Measurements from ENCODE around the gene IL31RA.

The IL31RA gene

DNA sequence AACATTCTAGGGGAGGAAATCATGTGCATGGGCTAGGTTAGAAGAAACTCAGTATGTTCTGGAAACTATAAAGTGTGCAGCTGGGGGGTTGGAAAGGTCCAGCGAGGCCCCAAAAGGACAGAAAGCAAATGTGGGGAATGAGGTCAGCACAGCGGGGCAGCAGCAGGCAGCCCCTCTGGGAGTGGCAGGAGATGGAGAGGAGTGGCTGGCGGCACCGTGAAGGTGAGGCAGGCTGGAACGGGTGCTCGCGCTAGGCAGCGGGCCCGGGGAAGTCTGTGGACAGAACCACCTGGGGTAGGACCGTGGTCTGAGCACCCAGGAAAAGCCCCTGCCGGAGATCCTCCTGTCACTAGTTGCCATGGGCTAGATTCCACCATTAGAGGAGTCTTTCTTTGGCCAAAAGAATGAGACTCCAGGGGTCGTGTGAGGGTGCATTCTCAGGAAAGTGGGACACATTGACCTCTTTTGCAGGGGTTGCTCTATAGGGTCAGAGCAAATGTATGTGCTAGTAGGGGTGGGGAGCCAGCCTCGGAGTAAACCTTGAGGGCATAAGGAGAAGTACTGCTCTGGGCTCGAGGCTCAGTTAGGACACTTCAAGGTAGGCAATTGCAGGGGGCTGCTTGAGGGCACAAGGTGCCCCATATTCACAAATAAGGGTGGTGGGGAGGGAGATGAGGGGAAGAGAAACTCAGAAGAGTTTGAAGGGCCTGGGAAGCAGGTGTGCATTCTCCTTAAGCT lies 82.4 kb downstream of the IL31RA start:
- TF ChIP-seq EZH2phosphoT487 (IDR thresholded peaks at IDR 0.05; ENCODE audit: borderline replicate concordance) = no peak
- TF ChIP-seq, protein P1, sequence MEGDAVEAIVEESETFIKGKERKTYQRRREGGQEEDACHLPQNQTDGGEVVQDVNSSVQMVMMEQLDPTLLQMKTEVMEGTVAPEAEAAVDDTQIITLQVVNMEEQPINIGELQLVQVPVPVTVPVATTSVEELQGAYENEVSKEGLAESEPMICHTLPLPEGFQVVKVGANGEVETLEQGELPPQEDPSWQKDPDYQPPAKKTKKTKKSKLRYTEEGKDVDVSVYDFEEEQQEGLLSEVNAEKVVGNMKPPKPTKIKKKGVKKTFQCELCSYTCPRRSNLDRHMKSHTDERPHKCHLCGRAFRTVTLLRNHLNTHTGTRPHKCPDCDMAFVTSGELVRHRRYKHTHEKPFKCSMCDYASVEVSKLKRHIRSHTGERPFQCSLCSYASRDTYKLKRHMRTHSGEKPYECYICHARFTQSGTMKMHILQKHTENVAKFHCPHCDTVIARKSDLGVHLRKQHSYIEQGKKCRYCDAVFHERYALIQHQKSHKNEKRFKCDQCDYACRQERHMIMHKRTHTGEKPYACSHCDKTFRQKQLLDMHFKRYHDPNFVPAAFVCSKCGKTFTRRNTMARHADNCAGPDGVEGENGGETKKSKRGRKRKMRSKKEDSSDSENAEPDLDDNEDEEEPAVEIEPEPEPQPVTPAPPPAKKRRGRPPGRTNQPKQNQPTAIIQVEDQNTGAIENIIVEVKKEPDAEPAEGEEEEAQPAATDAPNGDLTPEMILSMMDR (conservative IDR thresholded peaks at IDR 0.05; ENCODE audit: low read length) = no peak

DNA sequence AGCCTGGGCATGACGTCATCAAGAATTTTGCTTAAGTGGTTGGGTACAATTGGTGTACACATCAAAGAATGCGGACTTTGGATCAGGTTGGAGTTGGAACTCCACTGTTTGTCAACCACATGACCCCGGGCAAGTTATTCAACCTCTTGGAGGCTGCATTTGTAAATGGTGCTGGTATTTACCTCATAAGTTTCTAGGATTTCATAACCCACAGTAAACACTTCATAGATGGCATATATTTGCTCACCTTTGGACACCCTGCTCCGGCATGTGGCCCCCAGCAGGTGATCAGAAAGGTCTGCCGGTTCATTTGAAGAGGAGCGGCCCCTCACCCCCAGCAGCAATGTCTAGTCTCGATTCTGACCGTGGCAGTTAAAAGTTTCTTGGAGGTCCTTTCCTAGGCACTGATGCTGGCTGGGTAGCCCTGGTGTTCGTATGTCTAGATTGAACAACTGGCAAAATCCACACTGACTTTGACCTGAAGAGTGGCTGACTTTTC lies 83.0 kb downstream of the IL31RA start:
- H3F3A ChIP-seq (ENCODE audit: low read depth) = no peaks in the 10 kb centered on the region

More for the DNA sequence above, 82.4 kb downstream of the IL31RA start:
- no peak overlapping the region for H3K4me2 ChIP-seq (ENCODE audit: low read depth, low read length, poor library complexity, severe bottlenecking)
- no peaks in the 10 kb centered on the region for H3K9me2 ChIP-seq (replicated peaks; ENCODE audit: low read depth, low read length)
- H3K9me3 ChIP-seq (ENCODE audit: insufficient read depth, low read depth, low read length) = no peaks in the 10 kb centered on the region
- H3K79me2 ChIP-seq (ENCODE audit: insufficient read depth, low read length) = no peaks in the 10 kb centered on the region
- H4K20me1 ChIP-seq (ENCODE audit: insufficient read depth, low read length, poor library complexity, severe bottlenecking) = no peaks in the 10 kb centered on the region
- H3K27me3 ChIP-seq (ENCODE audit: insufficient read depth, low read length, poor library complexity, severe bottlenecking) = no peaks in the 10 kb centered on the region
- no peak overlapping the region for H3K4me3 ChIP-seq (ENCODE audit: low read length, poor library complexity, severe bottlenecking)
- no peaks in the 10 kb centered on the region for H3K36me3 ChIP-seq (ENCODE audit: insufficient read depth, low read length)
- no peak overlapping the region for H2AFZ ChIP-seq (ENCODE audit: low read length)
- no peak overlapping the region for H3K9ac ChIP-seq (ENCODE audit: low read depth, low read length, poor library complexity, severe bottlenecking)
- no peaks in the 10 kb centered on the region for H3K4me1 ChIP-seq (ENCODE audit: insufficient read depth, low read length, poor library complexity, severe bottlenecking)
- no peaks in the 10 kb centered on the region for H3F3A ChIP-seq (ENCODE audit: low read depth)

DNA sequence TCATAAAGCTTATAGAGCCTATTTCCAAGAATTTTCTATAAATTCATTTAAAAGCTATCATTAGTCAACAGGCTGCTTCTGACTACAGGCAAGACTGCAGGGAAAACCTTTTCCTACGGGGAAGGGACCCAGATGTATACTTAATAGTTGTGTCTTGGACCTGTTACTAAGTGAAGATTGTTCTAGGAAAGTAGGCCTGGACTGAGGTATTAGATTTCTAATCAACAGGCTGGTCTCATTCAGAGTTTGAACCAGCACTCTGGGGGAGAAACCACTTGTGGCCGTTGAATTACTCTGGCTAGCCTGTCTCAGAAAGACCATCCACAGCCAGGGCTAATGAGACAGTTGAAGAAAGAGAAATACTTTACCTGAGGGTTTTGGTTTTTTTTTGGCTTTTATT lies 83.6 kb downstream of the IL31RA start:
- Histone ChIP-seq H3K9ac (ENCODE audit: low read depth, low read length, poor library complexity, severe bottlenecking) (no peak overlapping the region), H3K27me3 (ENCODE audit: insufficient read depth, low read length, poor library complexity, severe bottlenecking) (no peaks in the 10 kb centered on the region), H3K79me2 (ENCODE audit: insufficient read depth, low read length) (no peaks in the 10 kb centered on the region), H3K4me1 (ENCODE audit: insufficient read depth, low read length, poor library complexity, severe bottlenecking) (no peaks in the 10 kb centered on the region), H3K9me3 (ENCODE audit: insufficient read depth, low read depth, low read length) (no peaks in the 10 kb centered on the region), H3F3A (ENCODE audit: low read depth) (no peaks in the 10 kb centered on the region), H3K4me2 (ENCODE audit: low read depth, low read length, poor library complexity, severe bottlenecking) (no peak overlapping the region), H4K20me1 (ENCODE audit: insufficient read depth, low read length, poor library complexity, severe bottlenecking) (no peaks in the 10 kb centered on the region), H2AFZ (ENCODE audit: low read length) (no peak overlapping the region), H3K4me3 (ENCODE audit: low read length, poor library complexity, severe bottlenecking) (no peak overlapping the region), H3K36me3 (ENCODE audit: insufficient read depth, low read length) (no peaks in the 10 kb centered on the region), H3K9me2 (replicated peaks; ENCODE audit: low read depth, low read length) (no peaks in the 10 kb centered on the region)
- no peak for TF ChIP-seq EZH2phosphoT487 (IDR thresholded peaks at IDR 0.05; ENCODE audit: borderline replicate concordance)
- TF ChIP-seq, protein P1 (conservative IDR thresholded peaks at IDR 0.05; ENCODE audit: low read length) = no peak

More for the DNA sequence above, 83.0 kb downstream of the IL31RA start:
- no peaks in the 10 kb centered on the region for H3K4me1 ChIP-seq (ENCODE audit: insufficient read depth, low read length, poor library complexity, severe bottlenecking)
- no peak overlapping the region for H3K4me2 ChIP-seq (ENCODE audit: low read depth, low read length, poor library complexity, severe bottlenecking)
- no peaks in the 10 kb centered on the region for H3K9me3 ChIP-seq (ENCODE audit: insufficient read depth, low read depth, low read length)
- H2AFZ ChIP-seq (ENCODE audit: low read length) = no peak overlapping the region
- no peaks in the 10 kb centered on the region for H4K20me1 ChIP-seq (ENCODE audit: insufficient read depth, low read length, poor library complexity, severe bottlenecking)
- no peak overlapping the region for H3K9ac ChIP-seq (ENCODE audit: low read depth, low read length, poor library complexity, severe bottlenecking)
- no peaks in the 10 kb centered on the region for H3K79me2 ChIP-seq (ENCODE audit: insufficient read depth, low read length)
- no peak for TF ChIP-seq EZH2phosphoT487 (IDR thresholded peaks at IDR 0.05; ENCODE audit: borderline replicate concordance)
- no peaks in the 10 kb centered on the region for H3K36me3 ChIP-seq (ENCODE audit: insufficient read depth, low read length)
- no peaks in the 10 kb centered on the region for H3K27me3 ChIP-seq (ENCODE audit: insufficient read depth, low read length, poor library complexity, severe bottlenecking)
- H3K9me2 ChIP-seq (replicated peaks; ENCODE audit: low read depth, low read length) = no peaks in the 10 kb centered on the region
- H3K4me3 ChIP-seq (ENCODE audit: low read length, poor library complexity, severe bottlenecking) = no peak overlapping the region
